K562 (cell line): Measurements from ENCODE around the gene NFIC. TPM values are rescaled to one million over a fixed set of nuclear protein-coding genes. Genes with fewer than 3 reads are reported as not detected.

Source experiments
- CHD1 ChIP-seq: fragments of 200-600 bp; sonication (generic); IDR thresholded peaks from one replicate; pipeline ENCODE4 v1.6.1; 2012; ENCODE audit warnings: mild to moderate bottlenecking, moderate library complexity, low read length, inconsistent platforms
- CREM ChIP-seq: IDR thresholded peaks from 2 replicates; pipeline ENCODE4 v1.6.1; 2014; ENCODE audit warnings: antibody characterized with exemption, low read depth
- JUNB ChIP-seq: fragments of 450-650 bp; formaldehyde crosslinking; conservative IDR thresholded peaks from 2 replicates; pipeline ENCODE4 v1.4.0; 2020; ENCODE audit warnings: mild to moderate bottlenecking
- LCOR ChIP-seq: sonication (generic); formaldehyde crosslinking; IDR thresholded peaks from 2 replicates; pipeline ENCODE4 v1.8.0; 2022; ENCODE audit warnings: mild to moderate bottlenecking, missing genetic modification reagents
- MTA3 ChIP-seq: fragments of 450-650 bp; formaldehyde crosslinking; IDR thresholded peaks from 2 replicates; pipeline ENCODE4 v1.6.1; 2017; ENCODE audit warnings: mild to moderate bottlenecking, borderline replicate concordance
- PHF20 ChIP-seq: fragments of 450-650 bp; IDR thresholded peaks from 2 replicates; pipeline ENCODE4 v1.6.1; 2018; ENCODE audit not compliant: partially characterized antibody
- POU5F1 ChIP-seq: fragments of 150-350 bp; IDR thresholded peaks from 2 replicates; pipeline ENCODE4 v1.6.1; 2014; ENCODE audit warnings: borderline replicate concordance, low read length, low read depth, mild to moderate bottlenecking; ENCODE audit not compliant: partially characterized antibody
- SIN3A ChIP-seq, 2 experiments: fragments of 150-350 bp in 1 of 2; IDR thresholded peaks; 2 replicates each; pipeline ENCODE4 v1.6.1; 2011 to 2016; ENCODE audit warnings: borderline replicate concordance in 2 of 2, low read depth in 2 of 2, low read length in 2 of 2, mild to moderate bottlenecking in 2 of 2, moderate library complexity in 2 of 2; ENCODE audit not compliant: control insufficient read depth in 1 of 2
- ZNF133 ChIP-seq: fragments of 250-450 bp; sonication (Bioruptor Pico); IDR thresholded peaks from 2 replicates; pipeline ENCODE4 v1.4.0; 2020; ENCODE audit warnings: mild to moderate bottlenecking
- ZNF134 ChIP-seq: fragments of 250-450 bp; sonication (Bioruptor Pico); conservative IDR thresholded peaks from 2 replicates; pipeline ENCODE4 v1.4.0; 2020
- ZNF311 ChIP-seq: fragments of 250-450 bp; sonication (Bioruptor Pico); IDR thresholded peaks from 2 replicates; pipeline ENCODE4 v1.4.0; 2020; ENCODE audit warnings: mild to moderate bottlenecking, moderate library complexity
- polyA plus RNA-seq, 8 experiments: library from polyadenylated mRNA; depleted of rRNA in 4 of 8; stranded (reverse) in 5 of 8; unstranded in 3 of 8; fragments of >200 nt; fragmentation: Nextera tagmentation in 2 of 8; fragmentation: Illumina TruSeq in 1 of 8; extraction: Ambion mirVana in 2 of 8; extraction: Trizol in 1 of 8; gene quantifications; 2 replicates each; pipeline versions ENCODE4 v1.2.1 to v1.2.3, GENCODE V29; 2011 to 2014; ENCODE audit warnings: inconsistent platforms in 1 of 8, missing spikeins in 1 of 8
- total RNA-seq, 7 experiments: library from RNA; depleted of rRNA in 6 of 7; stranded (reverse); fragments of >200 nt in 6 of 7; fragmentation: Illumina TruSeq in 2 of 7; extraction: Trizol in 2 of 7; gene quantifications; 2 replicates each; pipeline versions ENCODE4 v1.2.1 to v1.2.3, GENCODE V29; 2011 to 2021; ENCODE audit warnings: low replicate concordance in 1 of 7
- TF ChIP-seq, protein P1 (sequence below), 2 experiments: IDR thresholded peaks; 2 replicates each; pipeline ENCODE4 v1.6.1; 2012; ENCODE audit warnings: improper control_type of control experiment in 2 of 2, low read depth in 2 of 2, low read length in 2 of 2, borderline replicate concordance in 1 of 2
- TF ChIP-seq, protein P2 (sequence below): sonication (generic); formaldehyde crosslinking; IDR thresholded peaks from 2 replicates; pipeline ENCODE4 v1.8.0; 2022; ENCODE audit warnings: missing genetic modification reagents, mild to moderate bottlenecking, moderate library complexity, borderline replicate concordance
- TF ChIP-seq, protein P3 (sequence below): fragments of 450-650 bp; formaldehyde crosslinking; IDR thresholded peaks from 2 replicates; pipeline ENCODE4 v1.4.0; 2020; ENCODE audit warnings: mild to moderate bottlenecking, mixed read lengths
- TF ChIP-seq, protein P4 (sequence below): fragments of 250-450 bp; sonication (Bioruptor Pico); IDR thresholded peaks from 2 replicates; pipeline ENCODE4 v1.4.0; 2020; ENCODE audit warnings: mild to moderate bottlenecking, moderate library complexity
- TF ChIP-seq, protein P5 (sequence below), 2 experiments: fragments of 250-450 bp in 1 of 2; fragments of 450-650 bp in 1 of 2; sonication (Bioruptor Pico) in 1 of 2; IDR thresholded peaks; 2 replicates each; pipeline versions ENCODE4 v1.6.1 to v1.8.0; 2016 to 2021; ENCODE audit warnings: mild to moderate bottlenecking in 2 of 2, moderate library complexity in 2 of 2, missing compliant biosample characterization in 1 of 2, missing genetic modification characterization in 1 of 2

Gene NFIC
- total and polyA plus RNA-seq, 9 of the 15 experiments (the other 6 are each of a cell fraction or from before 2014, with no cell fraction given), result 0.71 to 62.1 (median 6.9) TPM

DNA sequence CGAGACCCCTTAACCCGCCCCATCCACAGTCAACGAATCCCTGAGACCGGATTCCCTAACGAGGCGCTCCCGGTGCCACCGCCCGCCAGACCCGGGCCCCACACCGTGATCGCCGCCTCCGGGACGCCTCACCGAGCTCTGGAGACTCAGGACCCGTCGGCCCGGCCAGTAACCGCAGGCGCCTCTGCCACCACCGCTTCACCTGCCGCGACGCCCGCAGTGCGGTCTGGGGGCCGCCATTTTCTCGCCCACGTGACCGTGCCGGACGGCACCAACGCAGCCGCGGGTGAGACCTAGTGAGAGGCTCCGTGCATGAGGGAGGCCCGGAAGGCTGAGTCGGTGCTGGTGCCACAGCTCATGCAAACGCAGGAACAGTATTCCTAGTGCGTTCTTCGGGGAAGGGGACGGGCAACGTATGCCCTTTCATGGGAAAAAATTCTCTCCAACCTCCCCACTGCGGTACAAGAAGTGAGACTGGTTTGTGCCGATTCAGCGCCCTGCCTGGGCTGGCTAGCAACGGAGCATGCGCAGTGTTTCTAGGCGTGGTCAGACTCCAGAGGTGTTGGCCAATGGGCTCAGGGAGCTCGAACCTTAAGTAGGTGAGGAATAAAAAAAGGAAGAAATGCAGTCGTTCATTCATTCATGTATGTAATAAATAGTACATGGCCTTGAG, 134.2 kb downstream of the NFIC start, which contains the start of gene DOHH (continued):
- TF ChIP-seq, protein P1, sequence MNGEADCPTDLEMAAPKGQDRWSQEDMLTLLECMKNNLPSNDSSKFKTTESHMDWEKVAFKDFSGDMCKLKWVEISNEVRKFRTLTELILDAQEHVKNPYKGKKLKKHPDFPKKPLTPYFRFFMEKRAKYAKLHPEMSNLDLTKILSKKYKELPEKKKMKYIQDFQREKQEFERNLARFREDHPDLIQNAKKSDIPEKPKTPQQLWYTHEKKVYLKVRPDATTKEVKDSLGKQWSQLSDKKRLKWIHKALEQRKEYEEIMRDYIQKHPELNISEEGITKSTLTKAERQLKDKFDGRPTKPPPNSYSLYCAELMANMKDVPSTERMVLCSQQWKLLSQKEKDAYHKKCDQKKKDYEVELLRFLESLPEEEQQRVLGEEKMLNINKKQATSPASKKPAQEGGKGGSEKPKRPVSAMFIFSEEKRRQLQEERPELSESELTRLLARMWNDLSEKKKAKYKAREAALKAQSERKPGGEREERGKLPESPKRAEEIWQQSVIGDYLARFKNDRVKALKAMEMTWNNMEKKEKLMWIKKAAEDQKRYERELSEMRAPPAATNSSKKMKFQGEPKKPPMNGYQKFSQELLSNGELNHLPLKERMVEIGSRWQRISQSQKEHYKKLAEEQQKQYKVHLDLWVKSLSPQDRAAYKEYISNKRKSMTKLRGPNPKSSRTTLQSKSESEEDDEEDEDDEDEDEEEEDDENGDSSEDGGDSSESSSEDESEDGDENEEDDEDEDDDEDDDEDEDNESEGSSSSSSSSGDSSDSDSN (IDR thresholded peaks at IDR 0.05; ENCODE audit: borderline replicate concordance in 1 of 2, low read depth in 2 of 2, low read length in 2 of 2), result 0 out of 4 replicates have a peak, but pooled peaks of 1 of the 2 experiments have one; percentile 9
- TF ChIP-seq POU5F1 (no peak), MTA3 (peak; percentile 95; the same call in 1 of the 2 replicates), CREM (peak; percentile 78), ZNF133 (no peak), JUNB (CRISPR knock-in tag) (no peak), SIN3A (IDR thresholded peaks at IDR 0.05; ENCODE audit: borderline replicate concordance in 2 of 2, control insufficient read depth in 1 of 2, low read depth in 2 of 2, low read length in 2 of 2) (peak; percentile 34 to 95; a peak in 2 of 4 replicates), PHF20 (peak; percentile 99), ZNF311 (no peak), CHD1 (no peak), ZNF134 (CRISPR knock-in tag) (peak; percentile 81), LCOR (CRISPR knock-in tag) (peak; percentile 67; the same call in 1 of the 2 replicates)
- TF ChIP-seq, protein P2, sequence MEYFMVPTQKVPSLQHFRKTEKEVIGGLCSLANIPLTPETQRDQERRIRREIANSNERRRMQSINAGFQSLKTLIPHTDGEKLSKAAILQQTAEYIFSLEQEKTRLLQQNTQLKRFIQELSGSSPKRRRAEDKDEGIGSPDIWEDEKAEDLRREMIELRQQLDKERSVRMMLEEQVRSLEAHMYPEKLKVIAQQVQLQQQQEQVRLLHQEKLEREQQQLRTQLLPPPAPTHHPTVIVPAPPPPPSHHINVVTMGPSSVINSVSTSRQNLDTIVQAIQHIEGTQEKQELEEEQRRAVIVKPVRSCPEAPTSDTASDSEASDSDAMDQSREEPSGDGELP (CRISPR knock-in tag), result peak; percentile 87
- TF ChIP-seq, protein P3, sequence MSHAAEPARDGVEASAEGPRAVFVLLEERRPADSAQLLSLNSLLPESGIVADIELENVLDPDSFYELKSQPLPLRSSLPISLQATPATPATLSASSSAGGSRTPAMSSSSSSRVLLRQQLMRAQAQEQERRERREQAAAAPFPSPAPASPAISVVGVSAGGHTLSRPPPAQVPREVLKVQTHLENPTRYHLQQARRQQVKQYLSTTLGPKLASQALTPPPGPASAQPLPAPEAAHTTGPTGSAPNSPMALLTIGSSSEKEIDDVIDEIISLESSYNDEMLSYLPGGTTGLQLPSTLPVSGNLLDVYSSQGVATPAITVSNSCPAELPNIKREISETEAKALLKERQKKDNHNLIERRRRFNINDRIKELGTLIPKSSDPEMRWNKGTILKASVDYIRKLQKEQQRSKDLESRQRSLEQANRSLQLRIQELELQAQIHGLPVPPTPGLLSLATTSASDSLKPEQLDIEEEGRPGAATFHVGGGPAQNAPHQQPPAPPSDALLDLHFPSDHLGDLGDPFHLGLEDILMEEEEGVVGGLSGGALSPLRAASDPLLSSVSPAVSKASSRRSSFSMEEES, result peak; percentile 97
- TF ChIP-seq, protein P4, sequence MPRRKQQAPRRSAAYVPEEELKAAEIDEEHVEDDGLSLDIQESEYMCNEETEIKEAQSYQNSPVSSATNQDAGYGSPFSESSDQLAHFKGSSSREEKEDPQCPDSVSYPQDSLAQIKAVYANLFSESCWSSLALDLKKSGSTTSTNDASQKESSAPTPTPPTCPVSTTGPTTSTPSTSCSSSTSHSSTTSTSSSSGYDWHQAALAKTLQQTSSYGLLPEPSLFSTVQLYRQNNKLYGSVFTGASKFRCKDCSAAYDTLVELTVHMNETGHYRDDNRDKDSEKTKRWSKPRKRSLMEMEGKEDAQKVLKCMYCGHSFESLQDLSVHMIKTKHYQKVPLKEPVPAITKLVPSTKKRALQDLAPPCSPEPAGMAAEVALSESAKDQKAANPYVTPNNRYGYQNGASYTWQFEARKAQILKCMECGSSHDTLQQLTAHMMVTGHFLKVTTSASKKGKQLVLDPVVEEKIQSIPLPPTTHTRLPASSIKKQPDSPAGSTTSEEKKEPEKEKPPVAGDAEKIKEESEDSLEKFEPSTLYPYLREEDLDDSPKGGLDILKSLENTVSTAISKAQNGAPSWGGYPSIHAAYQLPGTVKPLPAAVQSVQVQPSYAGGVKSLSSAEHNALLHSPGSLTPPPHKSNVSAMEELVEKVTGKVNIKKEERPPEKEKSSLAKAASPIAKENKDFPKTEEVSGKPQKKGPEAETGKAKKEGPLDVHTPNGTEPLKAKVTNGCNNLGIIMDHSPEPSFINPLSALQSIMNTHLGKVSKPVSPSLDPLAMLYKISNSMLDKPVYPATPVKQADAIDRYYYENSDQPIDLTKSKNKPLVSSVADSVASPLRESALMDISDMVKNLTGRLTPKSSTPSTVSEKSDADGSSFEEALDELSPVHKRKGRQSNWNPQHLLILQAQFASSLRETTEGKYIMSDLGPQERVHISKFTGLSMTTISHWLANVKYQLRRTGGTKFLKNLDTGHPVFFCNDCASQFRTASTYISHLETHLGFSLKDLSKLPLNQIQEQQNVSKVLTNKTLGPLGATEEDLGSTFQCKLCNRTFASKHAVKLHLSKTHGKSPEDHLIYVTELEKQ (CRISPR knock-in tag), result 0 out of 2 replicates have a peak, but pooled peaks have one; percentile 18
- TF ChIP-seq, protein P5, sequence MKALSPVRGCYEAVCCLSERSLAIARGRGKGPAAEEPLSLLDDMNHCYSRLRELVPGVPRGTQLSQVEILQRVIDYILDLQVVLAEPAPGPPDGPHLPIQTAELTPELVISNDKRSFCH (CRISPR knock-in tag; IDR thresholded peaks at IDR 0.05), result no peak
- TF ChIP-seq, protein P5 (tag; IDR thresholded peaks at IDR 0.05), result peak; percentile 76; the same call in 1 of the 2 replicates
